SIG-M5 treated with dmso at 0.1 percent for 504 hours (cell line): Measurements from ENCODE around the gene SLC4A1AP.
"Not testable (repeated sequence)": the region's sequence is repeated elsewhere in the genome, so short reads cannot be mapped to it uniquely, and the experiment has no call there.

Experiments used
- DNase-seq: peaks from one replicate; lab custom pipeline; 2025; ENCODE audit not compliant: unreplicated experiment; lab: John Stamatoyannopoulos, UW

The SLC4A1AP gene

DNA sequence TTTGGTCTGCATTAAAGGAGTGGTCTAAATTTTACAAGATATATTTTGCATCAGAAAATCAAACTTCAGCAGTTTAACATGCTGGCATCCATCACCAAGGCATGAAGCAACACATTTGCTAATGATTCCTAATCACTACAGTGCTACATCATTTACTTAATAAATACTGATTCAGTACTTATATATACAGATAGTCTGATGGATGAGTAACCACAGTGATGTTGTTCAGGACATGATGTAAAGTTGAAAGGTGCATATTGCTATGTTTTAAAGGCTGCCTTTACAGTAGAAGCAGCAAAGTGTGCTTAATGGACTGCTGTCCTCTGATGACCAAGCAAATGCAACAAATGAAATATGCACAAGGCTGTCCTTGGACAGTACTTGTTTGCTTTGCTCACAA is 11.3 kb upstream of the SLC4A1AP start:
- no peak for DNase-seq

DNA sequence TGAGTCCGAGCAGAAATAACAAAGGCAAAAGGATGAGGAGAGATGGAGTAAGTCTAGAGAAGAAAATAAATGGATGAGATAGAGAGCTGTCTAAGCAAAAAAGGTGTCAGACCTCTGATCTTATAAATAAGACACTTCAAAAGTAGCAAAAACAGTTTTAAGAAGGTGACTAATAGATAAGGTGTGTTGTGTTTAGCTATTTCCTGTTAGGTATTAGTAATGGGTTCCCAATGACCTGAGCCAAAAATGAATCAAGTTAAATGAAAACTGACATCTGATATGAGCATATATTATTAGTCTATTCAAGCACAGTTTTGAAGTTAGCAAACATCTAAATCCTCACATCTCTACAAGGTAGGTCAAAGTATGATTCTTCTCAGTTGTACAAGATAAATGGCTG is 10.9 kb upstream of the SLC4A1AP start:
- DNase-seq = no peak

- DNase-seq = no peak
Measured at GRCh38 chr2:27653397-27653796, 10.3 kb upstream of the SLC4A1AP start.

- DNase-seq = no peak
Measured at GRCh38 chr2:27655155-27655951, 8.3 kb upstream of the SLC4A1AP start.

DNA sequence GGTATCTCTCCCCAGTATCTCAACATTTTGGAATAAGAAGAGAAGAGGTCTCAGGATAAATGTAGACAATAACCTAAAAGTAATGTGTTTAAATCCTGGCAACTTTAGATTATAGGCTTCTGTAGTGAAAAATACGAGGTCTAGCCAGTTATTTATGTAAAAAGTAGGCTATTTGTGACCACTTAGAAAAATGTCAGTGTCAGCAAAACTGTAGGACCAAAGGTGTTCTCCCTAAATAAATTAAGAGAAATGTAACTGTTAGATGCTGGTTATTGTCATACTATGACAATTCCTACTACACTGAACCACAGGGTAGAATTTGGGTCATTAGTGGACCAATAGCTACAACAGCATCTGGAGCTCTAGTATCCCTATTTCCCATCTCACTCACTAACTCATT is 2.3 kb upstream of the SLC4A1AP start:
- no peak for DNase-seq

DNA sequence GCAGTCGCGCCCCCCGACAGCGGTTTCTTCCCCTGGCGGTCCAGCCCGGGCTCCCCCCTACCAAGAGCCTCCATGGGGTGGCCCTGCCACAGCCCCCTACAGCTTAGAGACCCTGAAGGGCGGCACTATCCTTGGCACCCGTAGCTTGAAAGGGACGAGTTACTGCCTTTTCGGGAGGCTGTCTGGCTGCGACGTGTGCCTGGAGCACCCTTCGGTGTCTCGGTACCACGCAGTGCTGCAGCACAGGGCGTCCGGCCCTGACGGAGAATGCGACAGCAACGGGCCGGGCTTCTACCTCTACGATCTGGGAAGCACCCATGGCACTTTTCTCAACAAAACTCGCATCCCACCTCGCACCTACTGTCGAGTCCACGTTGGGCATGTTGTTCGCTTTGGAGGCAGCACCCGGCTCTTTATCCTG is 475 bp downstream of the SLC4A1AP start:
- no peak for DNase-seq

GRCh38 chr2:27664622-27665363 is 1.1 kb downstream of the SLC4A1AP start:
- DNase-seq = peak; percentile 58

- DNase-seq = peak; percentile 23
Measured at GRCh38 chr2:27667446-27667845, 3.8 kb downstream of the SLC4A1AP start.

DNA sequence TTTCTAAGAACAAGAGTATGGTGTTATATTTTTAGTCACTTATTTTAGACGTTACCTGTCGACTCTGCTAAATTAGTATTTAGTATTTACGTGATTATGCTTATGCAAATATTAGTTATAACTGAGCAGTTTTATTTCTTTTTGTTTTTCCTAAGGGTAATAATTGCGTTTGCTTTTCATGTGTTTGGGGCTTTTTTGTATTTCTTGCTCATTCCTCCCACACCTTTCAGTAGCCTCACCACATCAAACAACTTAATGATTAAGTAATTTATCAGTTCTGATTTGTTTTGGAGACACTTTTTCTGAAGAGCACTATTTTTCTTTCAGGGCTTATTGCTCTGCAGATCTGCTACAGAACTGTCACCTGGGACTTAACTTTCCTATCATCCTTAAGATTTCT is 7.5 kb downstream of the SLC4A1AP start:
- DNase-seq = no peak

- DNase-seq = no peak
Measured at GRCh38 chr2:27672723-27673486, 9.2 kb downstream of the SLC4A1AP start.

DNA sequence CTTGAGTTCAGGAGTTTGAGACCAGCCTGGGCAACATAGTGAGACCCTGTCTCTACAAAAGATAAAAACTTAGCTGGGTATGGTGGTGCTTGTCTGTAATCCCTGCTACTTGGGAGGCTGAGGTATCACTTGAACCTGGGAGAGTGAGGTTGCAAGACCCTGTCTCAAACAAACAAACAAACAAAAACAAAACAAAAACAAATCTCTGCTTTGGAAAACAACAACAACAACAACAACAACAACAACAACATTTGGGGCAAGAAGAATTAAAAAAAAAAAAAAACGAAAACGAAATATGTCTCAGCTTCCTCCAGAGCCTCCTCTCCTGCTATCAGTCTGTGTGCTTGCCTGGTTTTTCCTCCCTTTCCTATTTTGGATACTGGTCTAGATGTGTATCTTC is 16.9 kb downstream of the SLC4A1AP start:
- DNase-seq = no peak

DNA sequence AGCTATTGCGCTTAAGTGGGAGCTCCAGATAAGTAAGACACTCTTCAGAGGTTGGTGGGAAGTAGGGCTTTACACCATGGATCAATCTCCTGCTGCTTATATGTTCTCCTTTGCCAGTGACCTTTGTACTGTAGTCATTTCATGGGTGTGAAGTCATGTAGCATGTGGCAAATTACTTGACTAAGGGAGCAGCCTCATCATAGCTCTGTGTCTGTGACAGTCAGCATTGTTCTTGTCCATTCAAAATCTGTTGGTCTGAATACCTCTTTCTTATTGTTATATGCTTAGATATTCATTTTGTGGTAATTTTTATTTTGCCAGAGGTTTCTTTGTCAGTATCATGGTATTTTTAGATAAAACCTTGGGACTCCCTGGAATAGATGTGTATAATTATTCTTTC is 18.2 kb downstream of the SLC4A1AP start:
- no peak for DNase-seq

DNA sequence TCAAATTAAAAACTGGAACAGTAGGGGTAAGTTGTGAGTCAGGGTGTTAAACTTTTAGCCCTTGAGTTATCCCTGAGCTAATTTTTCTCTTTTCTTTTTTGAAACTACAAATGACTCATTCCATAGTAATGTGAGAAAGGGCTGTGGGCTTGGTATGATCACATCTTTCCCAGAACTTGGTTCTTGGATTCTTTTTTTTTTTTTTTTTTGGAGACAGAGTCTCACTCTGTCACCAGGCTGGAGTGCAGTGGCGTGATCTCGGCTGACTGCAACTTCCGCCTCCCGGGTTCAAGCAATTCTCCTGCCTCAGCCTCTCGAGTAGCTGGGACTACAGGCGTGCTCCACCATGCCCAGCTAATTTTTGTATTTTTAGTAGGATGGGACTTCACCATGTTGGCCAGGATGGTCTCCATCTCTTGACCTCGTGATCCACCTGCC is 18.7 kb downstream of the SLC4A1AP start:
- not testable (repeated sequence) for DNase-seq

DNA sequence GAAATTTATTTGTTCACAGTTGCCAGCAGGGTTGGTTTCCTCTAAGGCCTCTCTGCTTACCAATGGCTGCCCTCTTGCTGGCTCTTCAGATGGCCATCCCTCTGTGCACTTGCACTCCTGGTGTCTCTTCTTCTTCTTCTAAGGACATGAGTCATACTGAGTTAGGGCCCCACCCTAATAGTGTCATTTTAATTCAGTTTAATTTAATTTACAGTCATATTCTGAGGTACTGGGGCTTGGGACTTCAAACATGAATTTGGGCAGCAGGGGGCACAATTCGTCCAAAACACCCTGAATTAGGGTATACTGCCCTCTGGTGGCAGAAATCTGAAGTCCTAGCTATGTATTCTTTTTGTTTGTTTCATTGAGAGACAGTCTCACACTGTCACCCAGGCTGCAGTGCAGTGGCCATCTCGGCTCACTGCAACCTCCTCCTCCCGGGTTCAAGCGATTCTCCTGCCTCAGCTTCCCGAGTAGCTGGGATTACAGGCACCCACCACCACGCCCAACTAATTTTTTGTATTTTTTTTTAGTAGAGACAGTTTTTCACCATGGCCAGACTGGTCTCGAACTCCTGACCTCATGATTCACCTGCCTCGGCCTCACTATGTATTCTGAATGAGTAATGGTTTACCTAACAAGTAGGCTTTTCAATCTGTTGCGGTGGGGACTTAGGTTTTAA is 19.8 kb downstream of the SLC4A1AP start:
- peak; percentile 94 for DNase-seq

DNA sequence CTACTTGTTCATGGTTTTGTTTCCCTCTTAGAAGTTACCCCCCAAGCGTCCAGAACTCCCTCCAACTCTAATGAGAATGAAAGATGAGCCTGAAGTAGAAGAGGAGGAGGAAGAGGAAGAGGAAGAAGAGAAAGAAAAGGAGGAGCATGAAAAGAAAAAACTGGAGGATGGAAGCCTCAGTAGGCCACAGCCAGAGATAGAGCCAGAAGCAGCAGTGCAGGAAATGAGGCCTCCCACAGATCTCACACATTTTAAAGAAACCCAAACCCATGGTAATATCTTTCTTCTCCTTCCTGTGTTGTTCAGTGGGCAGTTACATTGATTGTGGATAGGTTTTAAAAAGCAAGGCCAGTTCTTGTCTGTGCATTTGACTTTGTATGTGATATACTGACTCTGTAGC is 21.3 kb downstream of the SLC4A1AP start:
- DNase-seq = not testable (repeated sequence)

GRCh38 chr2:27685577-27685976 is 21.9 kb downstream of the SLC4A1AP start:
- DNase-seq = no peak

DNA sequence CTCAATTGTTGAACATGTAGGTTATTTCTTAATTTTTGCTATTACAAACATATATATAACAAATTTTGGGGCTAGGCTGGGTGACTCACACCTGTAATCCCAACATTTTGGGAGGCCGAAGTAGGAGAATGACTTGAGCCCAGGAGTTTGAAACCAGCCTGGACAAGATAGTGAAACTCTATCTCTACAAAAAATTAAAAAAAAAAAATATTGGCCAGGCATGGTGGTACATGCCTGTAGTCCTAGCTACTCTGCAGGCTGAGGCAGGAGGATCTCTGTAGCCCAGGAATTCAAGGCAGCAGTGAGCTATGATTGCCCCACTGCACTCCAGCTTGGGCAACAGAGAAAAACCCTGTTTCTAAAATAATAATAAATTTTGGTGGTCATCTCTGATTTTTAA is 23.5 kb downstream of the SLC4A1AP start:
- no peak for DNase-seq

DNA sequence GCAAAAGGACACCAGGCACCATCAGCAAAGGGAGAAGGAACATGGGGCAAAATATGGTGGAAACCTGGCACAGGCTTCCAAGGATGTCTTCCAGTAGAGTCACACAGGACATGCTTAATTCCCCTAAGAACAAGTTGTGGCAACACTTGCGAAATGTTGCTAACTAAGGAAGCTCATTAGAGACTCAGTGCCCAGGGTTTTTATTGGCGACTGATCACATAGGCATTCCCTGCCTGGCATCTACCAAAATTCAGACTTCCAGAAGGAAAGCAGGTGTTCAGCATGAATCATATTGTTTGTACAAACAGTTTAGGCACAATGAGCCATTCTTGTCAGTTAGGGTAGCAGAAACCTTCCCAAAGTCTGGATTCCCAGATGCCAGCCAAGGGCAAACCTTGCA is 25.7 kb downstream of the SLC4A1AP start:
- no peak for DNase-seq

DNA sequence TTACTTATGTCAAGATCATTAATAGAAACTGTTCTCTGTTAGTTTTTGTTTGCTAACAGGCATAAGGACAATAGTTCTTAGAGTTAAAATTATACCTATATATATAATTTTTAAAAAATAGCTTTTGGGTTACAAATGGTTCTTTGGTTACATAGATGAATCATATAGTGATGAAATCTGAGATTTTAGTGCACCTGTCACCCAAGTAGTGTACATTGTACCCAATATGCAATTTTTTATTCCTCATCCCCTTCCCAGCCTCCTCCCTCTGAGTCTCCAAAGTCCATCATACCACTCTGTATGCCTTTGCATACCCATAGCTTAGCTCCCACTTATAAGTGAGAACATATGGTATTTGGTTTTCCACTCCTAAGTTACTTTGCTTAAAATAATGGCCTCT is 26.4 kb downstream of the SLC4A1AP start:
- DNase-seq = no peak

DNA sequence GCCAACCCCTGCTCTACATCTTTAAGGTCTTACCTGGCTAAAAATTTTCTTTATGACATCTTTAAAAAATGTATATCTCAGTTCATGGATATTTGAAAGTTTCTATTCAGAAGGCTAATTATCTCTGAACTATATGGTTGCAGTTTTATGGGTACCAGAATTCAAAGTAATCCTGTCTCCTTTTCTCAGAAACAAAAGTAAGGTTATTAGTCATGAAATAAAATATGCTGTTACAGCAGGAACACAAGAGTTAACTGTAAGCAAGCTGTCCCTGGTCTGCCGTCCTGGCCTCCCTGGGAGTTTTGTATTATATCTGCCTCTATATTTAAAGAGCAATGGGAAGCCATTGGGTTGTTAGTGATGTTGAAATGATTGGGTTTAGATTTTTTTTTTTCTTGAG is 34.0 kb downstream of the SLC4A1AP start:
- DNase-seq = no peak

GRCh38 chr2:27701676-27702075 is 38.0 kb downstream of the SLC4A1AP start:
- DNase-seq = no peak
